ENCODE results near the gene SLC38A7.

Gene SLC38A7

GRCh38 chr16:58665200-58665599 is 19.4 kb downstream of the SLC38A7 start:
- TF ChIP-seq FOXM1 (IDR thresholded peaks at IDR 0.05; ENCODE audit: borderline replicate concordance, low read depth) (no peak), TEAD4 (IDR thresholded peaks at IDR 0.05) (no peak), EGR1 (IDR thresholded peaks at IDR 0.05) (no peak)

GRCh38 chr16:58661199-58661830 is 23.3 kb downstream of the SLC38A7 start:
- peak; percentile 92 for TF ChIP-seq RAD21 (IDR thresholded peaks at IDR 0.05; ENCODE audit: low read depth)
- no peak for TF ChIP-seq REST (IDR thresholded peaks at IDR 0.05; ENCODE audit: low read depth)

- no peak for TF ChIP-seq MAX (IDR thresholded peaks at IDR 0.05)
- no peak for TF ChIP-seq TEAD4 (IDR thresholded peaks at IDR 0.05)
- TF ChIP-seq YY1 (IDR thresholded peaks at IDR 0.05; ENCODE audit: low read depth), result no peak
- no peak for TF ChIP-seq CREB1 (IDR thresholded peaks at IDR 0.05; ENCODE audit: low read depth)
- no peak for TF ChIP-seq TCF12 (IDR thresholded peaks at IDR 0.05; ENCODE audit: low read depth)
- TF ChIP-seq RAD21 (IDR thresholded peaks at IDR 0.05; ENCODE audit: low read depth), result no peak
- TF ChIP-seq USF1 (IDR thresholded peaks at IDR 0.05), result no peak
- TF ChIP-seq FOXM1 (IDR thresholded peaks at IDR 0.05; ENCODE audit: borderline replicate concordance, low read depth), result no peak
- no peak for TF ChIP-seq NFIC (IDR thresholded peaks at IDR 0.05)
- no peak for TF ChIP-seq REST (IDR thresholded peaks at IDR 0.05; ENCODE audit: low read depth)
- no peak for TF ChIP-seq EP300 (IDR thresholded peaks at IDR 0.05; ENCODE audit: borderline replicate concordance)
- no peak for TF ChIP-seq EGR1 (IDR thresholded peaks at IDR 0.05)
- TF ChIP-seq ZBTB7A (IDR thresholded peaks at IDR 0.05; ENCODE audit: low read depth), result no peak
- TF ChIP-seq TAF1 (IDR thresholded peaks at IDR 0.05; ENCODE audit: low read depth), result no peak
- no peak for TF ChIP-seq CEBPB (IDR thresholded peaks at IDR 0.05)
Observed at GRCh38 chr16:58658796-58659211, 25.8 kb downstream of the SLC38A7 start.

- TF ChIP-seq FOXM1 (IDR thresholded peaks at IDR 0.05; ENCODE audit: borderline replicate concordance, low read depth) (no peak), RAD21 (IDR thresholded peaks at IDR 0.05; ENCODE audit: low read depth) (no peak), ZBTB7A (IDR thresholded peaks at IDR 0.05; ENCODE audit: low read depth) (no peak), NFIC (IDR thresholded peaks at IDR 0.05) (no peak), YY1 (IDR thresholded peaks at IDR 0.05; ENCODE audit: low read depth) (no peak), USF1 (IDR thresholded peaks at IDR 0.05) (no peak), TCF12 (IDR thresholded peaks at IDR 0.05; ENCODE audit: low read depth) (no peak), EGR1 (IDR thresholded peaks at IDR 0.05) (no peak), CEBPB (IDR thresholded peaks at IDR 0.05) (no peak), EP300 (IDR thresholded peaks at IDR 0.05; ENCODE audit: borderline replicate concordance) (no peak), TAF1 (IDR thresholded peaks at IDR 0.05; ENCODE audit: low read depth) (no peak), MAX (IDR thresholded peaks at IDR 0.05) (no peak), TEAD4 (IDR thresholded peaks at IDR 0.05) (no peak), CREB1 (IDR thresholded peaks at IDR 0.05; ENCODE audit: low read depth) (no peak), REST (IDR thresholded peaks at IDR 0.05; ENCODE audit: low read depth) (no peak)
Observed at GRCh38 chr16:58656899-58657298, 27.7 kb downstream of the SLC38A7 start.

- TF ChIP-seq TCF12 (IDR thresholded peaks at IDR 0.05; ENCODE audit: low read depth) (no peak), FOXM1 (IDR thresholded peaks at IDR 0.05; ENCODE audit: borderline replicate concordance, low read depth) (no peak), TAF1 (IDR thresholded peaks at IDR 0.05; ENCODE audit: low read depth) (no peak), CREB1 (IDR thresholded peaks at IDR 0.05; ENCODE audit: low read depth) (no peak), CEBPB (IDR thresholded peaks at IDR 0.05) (no peak)
Observed at GRCh38 chr16:58655215-58655596, 29.4 kb downstream of the SLC38A7 start.
